MM.1S (cell line): ENCODE results near the gene CDAN1.

Source experiments
- CTCF ChIP-seq: fragments of 300-600 bp; sonication (generic); IDR thresholded peaks from 2 replicates; pipeline ENCODE4 v1.5.1; 2016; ENCODE audit warnings: antibody characterized with exemption, low read length, mixed read lengths
- EZH2 ChIP-seq: fragments of 300-600 bp; sonication (generic); optimal IDR thresholded peaks from 2 replicates; pipeline ENCODE3; 2017; ENCODE audit warnings: low read depth, mild to moderate bottlenecking, antibody characterized with exemption, low read length, mixed read lengths

DNA sequence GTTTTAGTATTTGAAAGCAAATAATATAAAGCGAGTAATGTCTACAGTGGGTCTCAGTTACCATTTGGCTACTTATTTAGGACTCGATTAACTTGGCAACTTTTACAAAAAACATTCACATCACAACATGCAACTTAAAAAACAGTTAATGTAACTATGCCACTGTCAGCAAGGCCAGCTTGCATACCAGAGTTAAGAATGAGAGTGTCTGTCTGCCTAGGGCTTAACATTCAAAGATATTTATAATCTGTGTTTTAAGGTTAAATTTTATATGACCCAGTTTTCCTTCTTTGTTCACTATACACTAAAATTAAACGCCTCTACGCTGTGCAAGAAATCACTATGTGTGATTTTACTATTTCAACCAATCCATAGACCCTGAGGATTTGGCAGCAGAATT, 5.2 kb upstream of the CDAN1 start:
- no peak for TF ChIP-seq EZH2
- TF ChIP-seq CTCF: no peak
